Liver (tissue), 3 donors: Measurements from ENCODE around the gene DNAJB4.

ENCODE experiments used
- CTCF ChIP-seq: fragments of 150-350 bp; IDR thresholded peaks from 2 replicates; pipeline ENCODE4 v1.5.1; 2017; ENCODE audit warnings: improper control_type of control experiment, low read depth, low read length; ENCODE audit not compliant: missing input control
- EGR1 ChIP-seq, 2 donors: IDR thresholded peaks; 2 replicates each; pipeline ENCODE4 v1.6.1; 2016 to 2018; ENCODE audit warnings: antibody characterized with exemption in 2 of 2, low read depth in 2 of 2
- FOXA2 ChIP-seq: IDR thresholded peaks from 2 replicates; pipeline ENCODE4 v1.6.1; 2016; ENCODE audit warnings: antibody characterized with exemption
- HNF4G ChIP-seq: IDR thresholded peaks from 2 replicates; pipeline ENCODE4 v1.6.1; 2016; ENCODE audit warnings: antibody characterized with exemption
- RAD21 ChIP-seq, 2 donors: IDR thresholded peaks; 2 replicates each; pipeline ENCODE4 v1.6.1; 2016; ENCODE audit warnings: antibody characterized with exemption in 2 of 2, mild to moderate bottlenecking in 2 of 2
- REST ChIP-seq: IDR thresholded peaks from 2 replicates; pipeline ENCODE4 v1.6.1; 2016; ENCODE audit warnings: antibody characterized with exemption, mild to moderate bottlenecking
- donor health status: healthy.
- donor health status: healthy.

GRCh38 chr1:78058670-78059069 is 53.9 kb downstream of the DNAJB4 start:
- no peak for TF ChIP-seq HNF4G
- no peak for TF ChIP-seq CTCF
- TF ChIP-seq REST, result no peak
- TF ChIP-seq EGR1 (IDR thresholded peaks at IDR 0.05; ENCODE audit: low read depth in 2 of 2), result no peak
- TF ChIP-seq RAD21 (IDR thresholded peaks at IDR 0.05), result no peak
- no peak for TF ChIP-seq FOXA2
